ENCODE data around the gene ADCY1. TPM values are rescaled to one million over a fixed set of nuclear protein-coding genes. Genes with fewer than 3 reads are reported as not detected.
A peak's percentile ranks its signal among the peaks of the same experiment; 100 is the strongest.

ADCY1 gene
- total RNA-seq, result 10 to 100 TPM in 1 of 2 donors, under 1 TPM in 1; 0.33 to 20.1 TPM
- polyA plus RNA-seq, result 1 to 10 TPM; 1.4 to 6.7 TPM

DNA sequence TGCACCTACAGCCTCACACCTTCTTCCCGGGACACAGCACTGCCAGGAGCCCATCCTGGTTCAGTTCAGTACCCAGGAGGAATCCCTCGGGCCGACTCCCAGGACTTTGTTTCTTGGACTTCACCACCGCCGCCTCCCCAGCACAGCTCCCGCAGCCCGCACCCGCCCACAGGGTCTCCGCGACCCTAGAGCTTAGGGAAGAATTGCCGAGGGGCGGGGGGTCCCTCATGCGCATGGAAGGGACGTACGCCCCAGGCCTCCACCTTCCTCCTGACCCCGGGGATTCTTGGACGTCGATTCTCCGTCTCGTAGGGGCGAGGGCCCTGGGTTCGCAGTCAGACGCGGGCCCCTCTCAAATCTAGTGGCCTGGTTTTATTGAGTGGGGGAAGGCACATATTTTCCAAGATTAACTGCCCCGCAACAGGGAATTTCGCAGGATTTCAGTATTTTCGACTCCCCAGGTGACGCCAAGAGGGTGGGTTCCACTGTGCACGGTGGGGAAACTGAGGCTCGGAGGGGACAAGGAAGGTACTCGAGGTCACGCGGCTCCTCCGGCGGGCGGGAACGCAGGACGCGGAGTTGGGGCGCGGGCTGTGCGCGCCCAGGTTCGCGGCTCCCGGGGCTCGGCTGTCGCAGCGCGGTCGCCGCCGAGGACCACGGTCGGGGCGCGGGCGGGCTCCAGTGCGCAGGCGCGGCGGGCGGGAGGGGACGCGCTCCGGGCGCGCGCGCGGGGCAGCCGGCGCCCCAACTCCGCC lies at the start of gene ADCY1:
TSS of gene ADCY1 (plus strand) at position 708 of the 755 bp plus-strand sequence. CDS start 176 bp downstream, outside the sequence.
- Histone ChIP-seq H3K9ac (ENCODE audit: low read depth in 1 of 2, low read length in 2 of 2) (no peak within 1 kb of the TSS), H3K36me3 (ENCODE audit: control insufficient read depth in 4 of 4, insufficient read depth in 3 of 4, low read depth in 1 of 4, low read length in 3 of 4) (no peaks in the 10 kb centered on the region), H3K27ac (ENCODE audit: low read depth in 1 of 2, low read length in 2 of 2) (no peak within 1 kb of the TSS), H3K4me1 (ENCODE audit: control insufficient read depth in 4 of 4, insufficient read depth in 4 of 4, low read length in 3 of 4) (peaks cover 6 to 15% (median 12%) of the 10 kb centered on the region in 4 donors), H3K4me3 (ENCODE audit: low read depth in 1 of 3, low read length in 3 of 3) (peak within 1 kb of the TSS; percentile 59 to 67 (median 64)), H3K9me3 (ENCODE audit: control insufficient read depth in 4 of 4, low read length in 3 of 4) (no peaks in the 10 kb centered on the region), H3K27me3 (ENCODE audit: control insufficient read depth in 4 of 4, insufficient read depth in 4 of 4, low read length in 3 of 4) (peaks cover 0 to 11% (median 4%) of the 10 kb centered on the region in 4 donors)
- DNase-seq (ENCODE audit: low spot score), result no peak
- 8% methylated on average over 74 of the region's 74 CpGs for WGBS
- TF ChIP-seq NR2F2 (IDR thresholded peaks at IDR 0.05) (no peak), EGR1 (IDR thresholded peaks at IDR 0.05; ENCODE audit: low read depth in 2 of 2) (no peak), RXRA (IDR thresholded peaks at IDR 0.05) (no peak), GABPA (IDR thresholded peaks at IDR 0.05 in 1 of 2, conservative IDR thresholded peaks at IDR 0.05 in 1 of 2) (no peak), YY1 (IDR thresholded peaks at IDR 0.05) (no peak), FOXA1 (IDR thresholded peaks at IDR 0.05) (no peak), HNF4A (conservative IDR thresholded peaks at IDR 0.05) (no peak), TAF1 (conservative IDR thresholded peaks at IDR 0.05) (no peak)
- TF ChIP-seq, protein P1, sequence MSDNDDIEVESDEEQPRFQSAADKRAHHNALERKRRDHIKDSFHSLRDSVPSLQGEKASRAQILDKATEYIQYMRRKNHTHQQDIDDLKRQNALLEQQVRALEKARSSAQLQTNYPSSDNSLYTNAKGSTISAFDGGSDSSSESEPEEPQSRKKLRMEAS (IDR thresholded peaks at IDR 0.05), result no peak
- TF ChIP-seq, protein P2, sequence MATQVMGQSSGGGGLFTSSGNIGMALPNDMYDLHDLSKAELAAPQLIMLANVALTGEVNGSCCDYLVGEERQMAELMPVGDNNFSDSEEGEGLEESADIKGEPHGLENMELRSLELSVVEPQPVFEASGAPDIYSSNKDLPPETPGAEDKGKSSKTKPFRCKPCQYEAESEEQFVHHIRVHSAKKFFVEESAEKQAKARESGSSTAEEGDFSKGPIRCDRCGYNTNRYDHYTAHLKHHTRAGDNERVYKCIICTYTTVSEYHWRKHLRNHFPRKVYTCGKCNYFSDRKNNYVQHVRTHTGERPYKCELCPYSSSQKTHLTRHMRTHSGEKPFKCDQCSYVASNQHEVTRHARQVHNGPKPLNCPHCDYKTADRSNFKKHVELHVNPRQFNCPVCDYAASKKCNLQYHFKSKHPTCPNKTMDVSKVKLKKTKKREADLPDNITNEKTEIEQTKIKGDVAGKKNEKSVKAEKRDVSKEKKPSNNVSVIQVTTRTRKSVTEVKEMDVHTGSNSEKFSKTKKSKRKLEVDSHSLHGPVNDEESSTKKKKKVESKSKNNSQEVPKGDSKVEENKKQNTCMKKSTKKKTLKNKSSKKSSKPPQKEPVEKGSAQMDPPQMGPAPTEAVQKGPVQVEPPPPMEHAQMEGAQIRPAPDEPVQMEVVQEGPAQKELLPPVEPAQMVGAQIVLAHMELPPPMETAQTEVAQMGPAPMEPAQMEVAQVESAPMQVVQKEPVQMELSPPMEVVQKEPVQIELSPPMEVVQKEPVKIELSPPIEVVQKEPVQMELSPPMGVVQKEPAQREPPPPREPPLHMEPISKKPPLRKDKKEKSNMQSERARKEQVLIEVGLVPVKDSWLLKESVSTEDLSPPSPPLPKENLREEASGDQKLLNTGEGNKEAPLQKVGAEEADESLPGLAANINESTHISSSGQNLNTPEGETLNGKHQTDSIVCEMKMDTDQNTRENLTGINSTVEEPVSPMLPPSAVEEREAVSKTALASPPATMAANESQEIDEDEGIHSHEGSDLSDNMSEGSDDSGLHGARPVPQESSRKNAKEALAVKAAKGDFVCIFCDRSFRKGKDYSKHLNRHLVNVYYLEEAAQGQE (IDR thresholded peaks at IDR 0.05), result no peak
- TF ChIP-seq, protein P3, sequence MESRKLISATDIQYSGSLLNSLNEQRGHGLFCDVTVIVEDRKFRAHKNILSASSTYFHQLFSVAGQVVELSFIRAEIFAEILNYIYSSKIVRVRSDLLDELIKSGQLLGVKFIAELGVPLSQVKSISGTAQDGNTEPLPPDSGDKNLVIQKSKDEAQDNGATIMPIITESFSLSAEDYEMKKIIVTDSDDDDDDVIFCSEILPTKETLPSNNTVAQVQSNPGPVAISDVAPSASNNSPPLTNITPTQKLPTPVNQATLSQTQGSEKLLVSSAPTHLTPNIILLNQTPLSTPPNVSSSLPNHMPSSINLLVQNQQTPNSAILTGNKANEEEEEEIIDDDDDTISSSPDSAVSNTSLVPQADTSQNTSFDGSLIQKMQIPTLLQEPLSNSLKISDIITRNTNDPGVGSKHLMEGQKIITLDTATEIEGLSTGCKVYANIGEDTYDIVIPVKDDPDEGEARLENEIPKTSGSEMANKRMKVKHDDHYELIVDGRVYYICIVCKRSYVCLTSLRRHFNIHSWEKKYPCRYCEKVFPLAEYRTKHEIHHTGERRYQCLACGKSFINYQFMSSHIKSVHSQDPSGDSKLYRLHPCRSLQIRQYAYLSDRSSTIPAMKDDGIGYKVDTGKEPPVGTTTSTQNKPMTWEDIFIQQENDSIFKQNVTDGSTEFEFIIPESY (IDR thresholded peaks at IDR 0.05), result no peak
- TF ChIP-seq, protein P4, sequence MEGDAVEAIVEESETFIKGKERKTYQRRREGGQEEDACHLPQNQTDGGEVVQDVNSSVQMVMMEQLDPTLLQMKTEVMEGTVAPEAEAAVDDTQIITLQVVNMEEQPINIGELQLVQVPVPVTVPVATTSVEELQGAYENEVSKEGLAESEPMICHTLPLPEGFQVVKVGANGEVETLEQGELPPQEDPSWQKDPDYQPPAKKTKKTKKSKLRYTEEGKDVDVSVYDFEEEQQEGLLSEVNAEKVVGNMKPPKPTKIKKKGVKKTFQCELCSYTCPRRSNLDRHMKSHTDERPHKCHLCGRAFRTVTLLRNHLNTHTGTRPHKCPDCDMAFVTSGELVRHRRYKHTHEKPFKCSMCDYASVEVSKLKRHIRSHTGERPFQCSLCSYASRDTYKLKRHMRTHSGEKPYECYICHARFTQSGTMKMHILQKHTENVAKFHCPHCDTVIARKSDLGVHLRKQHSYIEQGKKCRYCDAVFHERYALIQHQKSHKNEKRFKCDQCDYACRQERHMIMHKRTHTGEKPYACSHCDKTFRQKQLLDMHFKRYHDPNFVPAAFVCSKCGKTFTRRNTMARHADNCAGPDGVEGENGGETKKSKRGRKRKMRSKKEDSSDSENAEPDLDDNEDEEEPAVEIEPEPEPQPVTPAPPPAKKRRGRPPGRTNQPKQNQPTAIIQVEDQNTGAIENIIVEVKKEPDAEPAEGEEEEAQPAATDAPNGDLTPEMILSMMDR (IDR thresholded peaks at IDR 0.05; ENCODE audit: low read depth, low read length, missing input control), result no peak

DNA sequence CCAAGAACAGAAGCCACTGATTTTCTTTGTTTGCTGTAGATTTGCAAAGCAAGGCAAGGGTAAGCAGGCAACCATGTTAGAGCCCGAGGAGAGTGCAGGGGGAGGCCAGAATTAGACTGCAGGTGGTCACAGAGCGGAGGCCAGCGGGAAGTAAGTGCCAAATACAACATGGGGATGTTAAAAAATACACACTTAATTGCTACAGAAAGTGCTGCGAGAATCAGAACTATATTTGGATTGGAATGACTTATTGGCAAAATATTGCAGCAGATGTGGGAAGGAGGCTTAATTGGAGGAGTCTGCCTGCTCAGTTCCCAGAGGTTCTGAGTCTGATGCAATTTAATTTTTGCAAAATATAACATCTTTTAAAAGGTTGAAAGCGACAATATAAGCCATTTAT lies 49.7 kb upstream of the ADCY1 start:
- H3K9ac ChIP-seq (ENCODE audit: low read depth in 1 of 2, low read length in 2 of 2), result no peak overlapping the region
- H3K27ac ChIP-seq (ENCODE audit: low read depth in 1 of 2, low read length in 2 of 2), result no peak overlapping the region
- H3K4me3 ChIP-seq (ENCODE audit: low read depth in 1 of 3, low read length in 3 of 3), result no peak overlapping the region
- H3K9me3 ChIP-seq (ENCODE audit: control insufficient read depth in 4 of 4, low read length in 3 of 4), result peaks cover 0 to 6% (median 4%) of the 10 kb centered on the region in 4 donors
- DNase-seq (ENCODE audit: low spot score), result no peak
- no peaks in the 10 kb centered on the region for H3K4me1 ChIP-seq (ENCODE audit: control insufficient read depth in 4 of 4, insufficient read depth in 4 of 4, low read length in 3 of 4)
- WGBS, result 61% methylated on average over 5 of the region's 5 CpGs
- H3K27me3 ChIP-seq (ENCODE audit: control insufficient read depth in 4 of 4, insufficient read depth in 4 of 4, low read length in 3 of 4), result no peaks in the 10 kb centered on the region
- no peaks in the 10 kb centered on the region for H3K36me3 ChIP-seq (ENCODE audit: control insufficient read depth in 4 of 4, insufficient read depth in 3 of 4, low read depth in 1 of 4, low read length in 3 of 4)
- TF ChIP-seq, protein P3 (IDR thresholded peaks at IDR 0.05), result no peak
- TF ChIP-seq, protein P5, sequence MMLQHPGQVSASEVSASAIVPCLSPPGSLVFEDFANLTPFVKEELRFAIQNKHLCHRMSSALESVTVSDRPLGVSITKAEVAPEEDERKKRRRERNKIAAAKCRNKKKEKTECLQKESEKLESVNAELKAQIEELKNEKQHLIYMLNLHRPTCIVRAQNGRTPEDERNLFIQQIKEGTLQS (IDR thresholded peaks at IDR 0.05), result no peak
- no peak for TF ChIP-seq JUND (IDR thresholded peaks at IDR 0.05)
- TF ChIP-seq, protein P2 (IDR thresholded peaks at IDR 0.05), result no peak
- TF ChIP-seq NR2F2 (IDR thresholded peaks at IDR 0.05), result no peak
- TF ChIP-seq RAD21 (IDR thresholded peaks at IDR 0.05), result no peak
- no peak for TF ChIP-seq SP1 (IDR thresholded peaks at IDR 0.05)

All from liver (tissue), 9 donors.